ENCODE results near the gene LRSAM1. TPM values are rescaled to one million over a fixed set of nuclear protein-coding genes. Genes with fewer than 3 reads are reported as not detected.

The LRSAM1 gene
- polyA plus RNA-seq, 2 donors, result 10.7 to 17.5 TPM

GRCh38 chr9:127473501-127473900 is 22.2 kb downstream of the LRSAM1 start:
- Histone ChIP-seq H3K36me3 (ENCODE audit: control insufficient read depth in 2 of 2, insufficient read depth in 2 of 2, low read length in 1 of 2) (peaks cover 4 to 14% of the 10 kb centered on the region in 2 donors), H3K4me1 (ENCODE audit: control insufficient read depth in 2 of 2, insufficient read depth in 2 of 2, low read length in 1 of 2) (no peaks in the 10 kb centered on the region), H3K4me3 (ENCODE audit: low read depth in 1 of 2, low read length in 2 of 2) (no peak overlapping the region), H3K27me3 (ENCODE audit: control insufficient read depth in 1 of 2, insufficient read depth in 2 of 2, low read length in 2 of 2) (no peaks in the 10 kb centered on the region), H3K27ac (ENCODE audit: low read depth in 2 of 2, low read length in 1 of 2) (no peak overlapping the region), H3K9me3 (ENCODE audit: control insufficient read depth in 2 of 2, insufficient read depth in 1 of 2, low read depth in 1 of 2, low read length in 1 of 2) (no peaks in the 10 kb centered on the region)
- WGBS, 2 donors, result 90 to 91% methylated on average over 10 of the region's 10 CpGs

GRCh38 chr9:127473932-127474331 is 22.6 kb downstream of the LRSAM1 start:
- Histone ChIP-seq H3K4me1 (ENCODE audit: control insufficient read depth in 2 of 2, insufficient read depth in 2 of 2, low read length in 1 of 2) (no peaks in the 10 kb centered on the region), H3K9me3 (ENCODE audit: control insufficient read depth in 2 of 2, insufficient read depth in 1 of 2, low read depth in 1 of 2, low read length in 1 of 2) (no peaks in the 10 kb centered on the region), H3K36me3 (ENCODE audit: control insufficient read depth in 2 of 2, insufficient read depth in 2 of 2, low read length in 1 of 2) (peaks cover 5 to 15% of the 10 kb centered on the region in 2 donors), H3K4me3 (ENCODE audit: low read depth in 1 of 2, low read length in 2 of 2) (no peak overlapping the region), H3K27me3 (ENCODE audit: control insufficient read depth in 1 of 2, insufficient read depth in 2 of 2, low read length in 2 of 2) (no peaks in the 10 kb centered on the region), H3K27ac (ENCODE audit: low read depth in 2 of 2, low read length in 1 of 2) (no peak overlapping the region)
- WGBS, 2 donors, result 78 to 85% methylated on average over 4 of the region's 4 CpGs

GRCh38 chr9:127474592-127474991 is 23.3 kb downstream of the LRSAM1 start:
- WGBS, 2 donors, result 94 to 97% methylated on average over 5 of the region's 5 CpGs
- H3K4me3 ChIP-seq (ENCODE audit: low read depth in 1 of 2, low read length in 2 of 2), result no peak overlapping the region
- H3K27ac ChIP-seq (ENCODE audit: low read depth in 2 of 2, low read length in 1 of 2), result no peak overlapping the region
- no peaks in the 10 kb centered on the region for H3K4me1 ChIP-seq (ENCODE audit: control insufficient read depth in 2 of 2, insufficient read depth in 2 of 2, low read length in 1 of 2)
- H3K9me3 ChIP-seq (ENCODE audit: control insufficient read depth in 2 of 2, insufficient read depth in 1 of 2, low read depth in 1 of 2, low read length in 1 of 2), result no peaks in the 10 kb centered on the region
- peaks cover 9 to 21% of the 10 kb centered on the region in 2 donors for H3K36me3 ChIP-seq (ENCODE audit: control insufficient read depth in 2 of 2, insufficient read depth in 2 of 2, low read length in 1 of 2)
- H3K27me3 ChIP-seq (ENCODE audit: control insufficient read depth in 1 of 2, insufficient read depth in 2 of 2, low read length in 2 of 2), result no peaks in the 10 kb centered on the region

- Histone ChIP-seq H3K27me3 (ENCODE audit: control insufficient read depth in 1 of 2, insufficient read depth in 2 of 2, low read length in 2 of 2) (no peaks in the 10 kb centered on the region), H3K4me3 (ENCODE audit: low read depth in 1 of 2, low read length in 2 of 2) (no peak overlapping the region), H3K27ac (ENCODE audit: low read depth in 2 of 2, low read length in 1 of 2) (no peak overlapping the region), H3K9me3 (ENCODE audit: control insufficient read depth in 2 of 2, insufficient read depth in 1 of 2, low read depth in 1 of 2, low read length in 1 of 2) (no peaks in the 10 kb centered on the region), H3K4me1 (ENCODE audit: control insufficient read depth in 2 of 2, insufficient read depth in 2 of 2, low read length in 1 of 2) (no peaks in the 10 kb centered on the region), H3K36me3 (ENCODE audit: control insufficient read depth in 2 of 2, insufficient read depth in 2 of 2, low read length in 1 of 2) (peaks cover 14 to 18% of the 10 kb centered on the region in 2 donors)
- WGBS, 2 donors, result 89 to 90% methylated on average over 17 of the region's 17 CpGs
Observed at GRCh38 chr9:127479507-127480081, 28.3 kb downstream of the LRSAM1 start.

- Histone ChIP-seq H3K9me3 (ENCODE audit: control insufficient read depth in 2 of 2, insufficient read depth in 1 of 2, low read depth in 1 of 2, low read length in 1 of 2) (no peaks in the 10 kb centered on the region), H3K36me3 (ENCODE audit: control insufficient read depth in 2 of 2, insufficient read depth in 2 of 2, low read length in 1 of 2) (peaks cover 16 to 29% of the 10 kb centered on the region in 2 donors), H3K4me1 (ENCODE audit: control insufficient read depth in 2 of 2, insufficient read depth in 2 of 2, low read length in 1 of 2) (no peaks in the 10 kb centered on the region), H3K4me3 (ENCODE audit: low read depth in 1 of 2, low read length in 2 of 2) (no peak overlapping the region), H3K27ac (ENCODE audit: low read depth in 2 of 2, low read length in 1 of 2) (no peak overlapping the region), H3K27me3 (ENCODE audit: control insufficient read depth in 1 of 2, insufficient read depth in 2 of 2, low read length in 2 of 2) (no peaks in the 10 kb centered on the region)
- WGBS, 2 donors, result 95 to 97% methylated on average over 9 of the region's 9 CpGs
Observed at GRCh38 chr9:127482662-127483061, 31.4 kb downstream of the LRSAM1 start.

- H3K36me3 ChIP-seq (ENCODE audit: control insufficient read depth in 2 of 2, insufficient read depth in 2 of 2, low read length in 1 of 2), result peaks cover 5 to 32% of the 10 kb centered on the region in 2 donors
- H3K27me3 ChIP-seq (ENCODE audit: control insufficient read depth in 1 of 2, insufficient read depth in 2 of 2, low read length in 2 of 2), result no peaks in the 10 kb centered on the region
- WGBS, 2 donors, result 83 to 86% methylated on average over 11 of the region's 11 CpGs
- no peak overlapping the region for H3K27ac ChIP-seq (ENCODE audit: low read depth in 2 of 2, low read length in 1 of 2)
- H3K4me3 ChIP-seq (ENCODE audit: low read depth in 1 of 2, low read length in 2 of 2), result no peak overlapping the region
- H3K4me1 ChIP-seq (ENCODE audit: control insufficient read depth in 2 of 2, insufficient read depth in 2 of 2, low read length in 1 of 2), result no peaks in the 10 kb centered on the region
- H3K9me3 ChIP-seq (ENCODE audit: control insufficient read depth in 2 of 2, insufficient read depth in 1 of 2, low read depth in 1 of 2, low read length in 1 of 2), result no peaks in the 10 kb centered on the region
Observed at GRCh38 chr9:127485995-127486394, 34.7 kb downstream of the LRSAM1 start.

- 87 to 91% methylated on average over 8 of the region's 8 CpGs for WGBS, 2 donors
- H3K36me3 ChIP-seq (ENCODE audit: control insufficient read depth in 2 of 2, insufficient read depth in 2 of 2, low read length in 1 of 2), result peaks cover 9 to 47% of the 10 kb centered on the region in 2 donors
Observed at GRCh38 chr9:127488946-127489345, 37.6 kb downstream of the LRSAM1 start.

GRCh38 chr9:127489471-127490115 is 38.3 kb downstream of the LRSAM1 start:
- H3K4me3 ChIP-seq (ENCODE audit: low read depth in 1 of 2, low read length in 2 of 2), result no peak overlapping the region
- 83 to 86% methylated on average over 22 of the region's 22 CpGs for WGBS, 2 donors
- H3K36me3 ChIP-seq (ENCODE audit: control insufficient read depth in 2 of 2, insufficient read depth in 2 of 2, low read length in 1 of 2), result peaks cover 9 to 47% of the 10 kb centered on the region in 2 donors
- no peak overlapping the region for H3K27ac ChIP-seq (ENCODE audit: low read depth in 2 of 2, low read length in 1 of 2)
- H3K4me1 ChIP-seq (ENCODE audit: control insufficient read depth in 2 of 2, insufficient read depth in 2 of 2, low read length in 1 of 2), result peaks cover 0 to 3% of the 10 kb centered on the region in 2 donors
- H3K27me3 ChIP-seq (ENCODE audit: control insufficient read depth in 1 of 2, insufficient read depth in 2 of 2, low read length in 2 of 2), result no peaks in the 10 kb centered on the region
- H3K9me3 ChIP-seq (ENCODE audit: control insufficient read depth in 2 of 2, insufficient read depth in 1 of 2, low read depth in 1 of 2, low read length in 1 of 2), result no peaks in the 10 kb centered on the region

More at GRCh38 chr9:127488946-127489345, 37.6 kb downstream of the LRSAM1 start:
- Histone ChIP-seq H3K4me1 (ENCODE audit: control insufficient read depth in 2 of 2, insufficient read depth in 2 of 2, low read length in 1 of 2) (no peaks in the 10 kb centered on the region), H3K27me3 (ENCODE audit: control insufficient read depth in 1 of 2, insufficient read depth in 2 of 2, low read length in 2 of 2) (no peaks in the 10 kb centered on the region), H3K4me3 (ENCODE audit: low read depth in 1 of 2, low read length in 2 of 2) (no peak overlapping the region), H3K27ac (ENCODE audit: low read depth in 2 of 2, low read length in 1 of 2) (no peak overlapping the region), H3K9me3 (ENCODE audit: control insufficient read depth in 2 of 2, insufficient read depth in 1 of 2, low read depth in 1 of 2, low read length in 1 of 2) (no peaks in the 10 kb centered on the region)

- WGBS, 2 donors, result 89 to 91% methylated on average over 9 of the region's 9 CpGs
- no peak overlapping the region for H3K27ac ChIP-seq (ENCODE audit: low read depth in 2 of 2, low read length in 1 of 2)
Observed at GRCh38 chr9:127490535-127491230, 39.4 kb downstream of the LRSAM1 start.

More at GRCh38 chr9:127490535-127491230, 39.4 kb downstream of the LRSAM1 start:
- Histone ChIP-seq H3K27me3 (ENCODE audit: control insufficient read depth in 1 of 2, insufficient read depth in 2 of 2, low read length in 2 of 2) (no peaks in the 10 kb centered on the region), H3K36me3 (ENCODE audit: control insufficient read depth in 2 of 2, insufficient read depth in 2 of 2, low read length in 1 of 2) (peaks cover 9 to 47% of the 10 kb centered on the region in 2 donors), H3K4me1 (ENCODE audit: control insufficient read depth in 2 of 2, insufficient read depth in 2 of 2, low read length in 1 of 2) (peaks cover 0 to 6% of the 10 kb centered on the region in 2 donors), H3K9me3 (ENCODE audit: control insufficient read depth in 2 of 2, insufficient read depth in 1 of 2, low read depth in 1 of 2, low read length in 1 of 2) (no peaks in the 10 kb centered on the region), H3K4me3 (ENCODE audit: low read depth in 1 of 2, low read length in 2 of 2) (no peak overlapping the region)
